GM18502 (cell line): ENCODE data around the gene PAPOLG.
A peak's percentile ranks its signal among the peaks of the same experiment; 100 is the strongest.
"Not testable (repeated sequence)": the region's sequence is repeated elsewhere in the genome, so short reads cannot be mapped to it uniquely, and the experiment has no call there.

Experiments
- ATAC-seq: cut with Tn5 transposase; IDR thresholded peaks from one replicate; pipeline ENCODE4 v1.9.1; 2021; ENCODE audit warnings: mild to moderate bottlenecking; ENCODE audit not compliant: unreplicated experiment, poor library complexity

PAPOLG gene

GRCh38 chr2:60766283-60766682, 10.2 kb downstream of the PAPOLG start:
- ATAC-seq = no peak

DNA sequence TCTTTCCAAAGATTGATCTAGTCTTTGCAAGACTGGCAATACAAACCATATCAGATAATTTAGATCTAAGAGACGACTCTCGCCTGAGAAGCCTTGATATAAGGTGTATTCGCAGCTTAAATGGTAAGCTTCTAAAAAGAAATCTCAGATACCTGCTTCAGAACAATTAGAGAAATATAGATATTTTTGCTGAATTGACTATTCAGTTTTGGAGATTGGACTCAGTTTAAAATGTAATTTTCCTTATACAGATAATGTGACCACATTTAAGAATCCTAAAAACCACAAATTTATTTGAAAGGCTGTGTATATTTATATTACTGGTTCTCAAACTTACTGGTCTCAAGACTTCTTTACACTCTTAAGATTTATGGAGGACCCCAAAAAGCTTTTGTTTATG, 15.4 kb downstream of the PAPOLG start:
- no peak for ATAC-seq

DNA sequence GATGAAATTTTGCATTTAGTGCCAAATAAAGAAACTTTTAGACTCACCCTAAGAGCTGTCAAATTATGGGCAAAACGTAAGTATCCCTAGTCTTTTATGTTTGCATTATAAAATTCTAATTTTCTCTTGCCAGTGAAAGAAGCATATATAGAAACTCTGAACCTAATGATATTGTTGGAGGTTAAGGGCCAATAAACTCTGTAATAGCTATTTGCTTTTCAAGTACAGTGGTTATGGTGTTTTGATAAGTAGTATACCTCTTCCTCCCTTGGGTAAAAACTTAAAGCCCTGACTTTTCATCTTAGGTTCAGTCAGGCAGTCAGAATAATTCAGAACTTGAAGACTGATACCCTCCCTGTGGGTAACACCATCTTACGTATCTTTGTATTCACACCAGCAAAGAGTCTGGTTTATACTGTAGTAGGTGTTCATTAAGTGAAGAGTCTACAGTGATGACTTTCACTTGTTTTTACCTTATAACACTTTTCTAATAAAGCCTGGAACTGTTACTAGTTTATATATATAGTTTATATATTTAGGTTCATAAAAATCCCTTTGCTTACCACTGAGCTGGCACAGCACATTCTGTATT, 19.1 kb downstream of the PAPOLG start:
- no peak for ATAC-seq

DNA sequence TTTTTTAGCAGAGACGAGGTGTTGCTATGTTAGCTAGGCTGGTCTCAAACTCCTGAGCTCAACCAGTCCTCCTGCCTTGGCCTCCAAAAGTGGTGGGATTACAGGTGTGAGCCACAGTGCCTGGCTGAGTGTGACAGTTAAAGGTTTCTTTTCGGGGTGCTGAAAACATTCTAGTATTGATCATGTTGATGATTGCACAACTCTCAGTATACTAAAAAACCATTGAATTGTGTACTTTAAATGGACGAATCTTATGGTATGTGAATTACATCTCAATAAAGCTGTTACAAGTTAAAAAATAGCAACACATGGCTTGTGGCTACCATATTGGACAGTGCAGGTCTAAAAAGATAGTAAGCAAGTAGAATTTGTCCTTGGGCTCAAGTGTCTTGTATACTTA, 22.3 kb downstream of the PAPOLG start:
- no peak for ATAC-seq

GRCh38 chr2:60779426-60779825, 23.4 kb downstream of the PAPOLG start:
- no peak for ATAC-seq

- ATAC-seq = no peak
Observed at GRCh38 chr2:60780721-60781120, 24.7 kb downstream of the PAPOLG start.

- no peak for ATAC-seq
Observed at GRCh38 chr2:60793169-60793568, 37.1 kb downstream of the PAPOLG start.

GRCh38 chr2:60794271-60794863, 38.3 kb downstream of the PAPOLG start:
- ATAC-seq = no peak

- ATAC-seq = peak; percentile 68
Observed at GRCh38 chr2:60796573-60797509, 40.8 kb downstream of the PAPOLG start.

GRCh38 chr2:60804473-60804872, 48.4 kb downstream of the PAPOLG start:
- no peak for ATAC-seq

DNA sequence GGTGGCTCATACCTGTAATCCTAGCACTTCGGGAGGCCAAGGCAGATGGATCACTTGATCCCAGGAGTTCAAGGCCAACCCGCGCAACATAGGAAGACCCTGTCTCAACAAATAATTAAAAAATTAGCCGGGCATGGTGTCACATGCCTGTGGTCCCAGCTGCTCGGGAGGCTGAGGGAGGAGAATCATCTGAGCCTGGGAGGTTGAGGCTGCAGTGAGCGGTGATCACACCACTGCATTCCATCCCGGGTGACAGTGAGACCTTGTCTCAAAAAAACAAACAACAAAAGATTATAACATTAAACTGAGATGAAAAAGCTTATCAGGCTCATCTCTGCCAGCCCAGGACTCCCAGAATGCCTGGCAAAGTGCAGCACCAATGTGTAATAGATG, 50.5 kb downstream of the PAPOLG start:
- ATAC-seq = no peak

DNA sequence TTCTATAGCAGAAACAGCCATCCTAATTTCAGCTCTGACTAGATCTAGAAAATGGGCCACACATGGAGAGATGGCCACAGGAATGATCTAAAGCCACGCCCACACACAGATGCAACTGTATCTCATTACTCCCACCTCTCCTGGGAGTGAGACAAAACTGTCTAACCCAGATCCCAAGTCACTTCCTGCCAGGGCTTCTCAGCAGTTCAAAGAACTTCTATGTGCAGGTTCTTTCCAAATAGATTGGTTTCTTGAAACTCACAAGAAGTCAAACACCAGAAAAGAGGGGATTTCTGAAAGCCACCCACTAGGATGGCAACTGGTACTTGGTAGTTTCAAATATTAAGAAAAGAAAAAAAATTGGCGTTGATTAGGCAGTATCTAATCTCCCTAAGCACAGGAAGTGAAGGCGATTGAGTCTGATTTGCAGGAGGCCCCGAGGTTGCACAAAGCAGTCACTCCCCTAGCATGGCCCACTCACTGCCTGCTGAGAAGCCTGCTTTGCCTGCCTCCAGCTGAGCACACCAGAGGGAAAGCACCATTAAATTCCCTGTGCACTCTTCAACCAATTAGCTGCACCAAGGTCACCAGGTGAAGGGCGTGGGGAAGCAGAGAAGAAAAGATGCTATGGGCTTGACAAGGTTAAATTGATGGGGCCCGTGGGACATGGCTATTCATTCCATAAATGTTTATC, 51.1 kb downstream of the PAPOLG start:
- ATAC-seq = peak; percentile 93

DNA sequence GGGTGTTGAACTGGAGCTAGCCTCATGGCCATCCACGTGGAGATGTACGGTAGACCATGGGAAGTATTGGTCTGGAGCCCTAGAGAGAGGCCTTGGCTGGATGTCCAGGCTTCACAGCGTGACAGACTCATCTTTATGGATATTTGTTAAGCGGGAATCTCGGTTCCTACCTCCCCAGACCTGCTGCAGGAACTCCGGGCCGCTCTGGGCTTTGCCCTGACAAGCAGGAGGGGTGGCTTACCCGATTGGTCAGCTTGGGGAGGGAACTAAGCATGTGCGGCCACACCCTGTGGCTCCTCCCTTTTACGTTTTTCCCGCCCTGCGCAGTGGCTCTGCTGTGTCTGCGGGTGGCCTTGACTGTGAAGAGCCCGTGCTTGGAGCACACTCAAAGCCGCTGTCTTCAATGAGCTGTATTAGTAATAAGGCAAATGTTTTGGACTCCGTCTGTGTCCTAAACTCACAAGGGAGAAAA, 52.3 kb downstream of the PAPOLG start:
- no peak for ATAC-seq

- ATAC-seq = no peak
Observed at GRCh38 chr2:60811491-60812375, 55.7 kb downstream of the PAPOLG start.

GRCh38 chr2:60817191-60817590, 61.1 kb downstream of the PAPOLG start:
- not testable (repeated sequence) for ATAC-seq

DNA sequence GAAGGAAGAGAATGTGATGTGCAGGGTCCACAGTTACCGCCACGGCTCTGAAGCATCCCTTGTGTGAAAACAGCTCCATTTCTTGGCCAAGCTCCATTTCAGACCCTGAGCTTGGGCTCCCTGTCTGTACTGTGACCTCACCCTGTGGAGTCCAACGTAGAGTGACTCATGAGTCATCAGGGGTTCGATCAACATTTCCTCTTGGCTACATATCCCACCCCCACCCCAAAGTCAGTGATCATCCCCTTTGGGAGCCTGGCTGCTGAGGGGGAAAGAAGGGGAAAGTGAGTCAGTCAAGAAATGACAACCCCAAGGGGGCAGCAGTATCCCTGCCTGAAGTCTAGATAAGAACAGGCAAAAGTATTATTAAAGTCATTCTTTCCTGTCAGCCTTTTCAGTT, 62.2 kb downstream of the PAPOLG start:
- ATAC-seq = no peak

DNA sequence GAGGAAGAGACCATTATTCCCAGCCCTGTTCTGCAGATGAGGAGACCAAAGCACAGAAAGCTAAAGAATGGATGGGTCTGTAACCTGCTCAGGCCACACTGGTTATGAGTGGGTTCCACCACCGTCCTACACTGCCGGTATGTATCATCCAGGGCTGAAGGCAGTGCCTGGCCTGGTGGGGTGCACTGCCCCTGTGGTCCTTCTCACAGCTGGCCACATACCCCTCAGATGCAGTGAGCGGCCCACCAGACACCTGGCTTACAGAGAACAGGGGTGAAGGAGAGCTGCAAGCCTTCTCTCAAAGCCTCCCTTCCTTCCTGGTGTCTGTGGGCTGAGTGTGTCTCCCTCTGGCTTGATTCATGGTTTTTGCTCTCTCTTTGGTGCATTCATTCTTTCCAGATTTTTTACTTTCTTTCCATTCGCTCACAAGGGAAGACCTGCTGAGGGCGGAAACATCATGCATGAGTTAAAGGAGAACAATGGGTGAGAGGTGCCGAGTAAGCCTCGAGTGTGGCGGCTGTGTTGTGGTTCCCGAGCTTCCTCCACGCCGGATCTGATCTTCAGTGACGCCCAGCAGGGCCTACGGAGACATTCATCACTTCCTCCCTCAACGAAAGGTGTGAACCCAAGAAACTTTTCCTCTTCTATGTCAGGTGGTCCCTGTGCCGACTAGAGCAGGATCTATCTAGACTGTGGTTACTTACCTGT, 63.2 kb downstream of the PAPOLG start:
- no peak for ATAC-seq

DNA sequence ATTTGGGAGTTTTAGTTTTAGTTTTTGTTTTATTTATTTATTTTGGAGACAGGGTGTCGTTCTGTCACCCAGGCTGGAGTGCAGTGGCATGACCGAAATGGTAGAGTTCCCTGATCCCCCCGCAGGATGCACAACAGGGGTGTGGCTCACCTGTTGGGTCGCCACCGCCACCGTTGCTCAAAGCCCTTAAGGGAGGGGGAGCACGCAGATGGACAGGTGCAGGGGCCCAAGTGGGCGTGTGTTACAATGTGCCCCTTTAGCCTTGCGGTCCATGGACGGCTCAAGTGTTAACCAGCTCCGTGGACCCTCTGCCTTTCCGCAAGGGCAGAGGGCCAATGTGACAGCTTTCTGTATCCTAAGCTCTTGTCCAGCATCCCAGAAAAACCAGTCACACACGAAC, 63.9 kb downstream of the PAPOLG start:
- no peak for ATAC-seq
